CD4-positive, alpha-beta T cell (primary cell): Measurements from ENCODE around the gene ADNP2. TPM values are rescaled to one million over a fixed set of nuclear protein-coding genes. Genes with fewer than 3 reads are reported as not detected.

Source experiments
- ATAC-seq: fragments of 200-7000 bp; cut with Tn5 transposase; one replicate; pipeline ENCODE4 v1.10.0; 2022; ENCODE audit warnings: mild to moderate bottlenecking; ENCODE audit not compliant: poor library complexity
- CTCF ChIA-PET: fragments of 350-600 bp; sonication (Branson Sonifier 250); formaldehyde crosslinking; loops from one replicate; lab custom pipeline; 2021; ENCODE audit warnings: antibody characterized with exemption, inconsistent platforms; lab: Charles Lee
- POLR2A ChIA-PET: fragments of 350-600 bp; sonication (Branson Sonifier 250); formaldehyde crosslinking; loops from one replicate; lab custom pipeline; 2021; ENCODE audit warnings: antibody characterized with exemption, inconsistent platforms; lab: Charles Lee
- DNase-seq, 14 experiments: peaks; one replicate each; pipeline ENCODE4 v3.0.0-alpha.2; 2013 to 2020; ENCODE audit warnings: mixed read lengths in 2 of 14
- H3K27ac ChIP-seq, 2 donors: one replicate each; pipeline versions ENCODE4 v1.5.1 to v1.7.0; 2013; ENCODE audit warnings: low read length in 2 of 2, low read depth in 1 of 2, mild to moderate bottlenecking in 1 of 2
- H3K27me3 ChIP-seq, 2 experiments: 1 replicate in 1 of 2; 2 replicates in 1 of 2; pipeline versions ENCODE4 v1.6.1 to v1.7.0; 2013; ENCODE audit warnings: low read length in 2 of 2, control low read depth in 1 of 2, mild to moderate bottlenecking in 1 of 2, moderate library complexity in 1 of 2; ENCODE audit not compliant: insufficient read depth in 2 of 2, control insufficient read depth in 1 of 2
- H3K36me3 ChIP-seq: one replicate; pipeline ENCODE4 v1.6.1; 2013; ENCODE audit warnings: low read length, control low read depth; ENCODE audit not compliant: insufficient read depth
- H3K4me1 ChIP-seq: one replicate; pipeline ENCODE4 v1.6.1; 2013; ENCODE audit warnings: low read length, control low read depth; ENCODE audit not compliant: insufficient read depth
- H3K4me3 ChIP-seq: one replicate; pipeline ENCODE4 v1.5.1; 2013; ENCODE audit warnings: mild to moderate bottlenecking, low read length, moderate library complexity
- H3K9me3 ChIP-seq, 2 experiments: 1 replicate in 1 of 2; 2 replicates in 1 of 2; pipeline versions ENCODE4 v1.6.1 to v1.7.0; 2013; ENCODE audit warnings: low read length in 2 of 2, mild to moderate bottlenecking in 2 of 2, control low read depth in 1 of 2, moderate library complexity in 1 of 2; ENCODE audit not compliant: control insufficient read depth in 1 of 2, insufficient read depth in 1 of 2
- H3K27ac Mint-ChIP-seq: one replicate; pipeline ENCODE4 v1.8.0; 2020; ENCODE audit warnings: mixed read lengths
- H3K27me3 Mint-ChIP-seq: one replicate; pipeline ENCODE4 v1.8.0; 2021; ENCODE audit warnings: mixed read lengths
- H3K36me3 Mint-ChIP-seq: one replicate; pipeline ENCODE4 v1.8.0; 2021; ENCODE audit warnings: low read depth, mixed read lengths
- H3K4me1 Mint-ChIP-seq: one replicate; pipeline ENCODE4 v1.8.0; 2021; ENCODE audit warnings: low read depth, mixed read lengths
- H3K4me3 Mint-ChIP-seq: one replicate; pipeline ENCODE4 v1.8.0; 2020; ENCODE audit warnings: mild to moderate bottlenecking, mixed read lengths
- H3K9me3 Mint-ChIP-seq: one replicate; pipeline ENCODE4 v1.8.0; 2020; ENCODE audit warnings: mixed read lengths
- CTCF ChIP-seq: fragments of 200-600 bp; IDR thresholded peaks from one replicate; pipeline ENCODE4 v1.8.0; 2022; ENCODE audit warnings: antibody characterized with exemption, mild to moderate bottlenecking
- intact Hi-C, 2 experiments: fragments of 100-400 bp; cut with DNase I in 1 of 2; cut with micrococcal nuclease in 1 of 2; formaldehyde crosslinking; loops; one replicate each; pipeline versions ENCODE4 v1.15.1 to v1.9.0; 2023 to 2025; cut with DNase I, micrococcal nuclease
- total RNA-seq, 174 experiments: library from RNA in 2 of 174; stranded (reverse) in 2 of 174; gene quantifications; one replicate each; pipeline ENCODE4 v1.2.3 and lab custom pipeline; 2021 to 2026

The ADNP2 gene
- total RNA-seq, 2 experiments from 2014 or later: 61.0 to 61.5 TPM

- Mint-ChIP-seq H3K27ac (no peak overlapping the region), H3K27me3 (no peaks in the 10 kb centered on the region), H3K36me3 (peaks cover 52% of the 10 kb centered on the region), H3K9me3 (no peaks in the 10 kb centered on the region), H3K4me3 (no peak overlapping the region), H3K4me1 (no peaks in the 10 kb centered on the region)
- no peak for ATAC-seq
- H3K9me3 ChIP-seq: no peaks in the 10 kb centered on the region
- TF ChIP-seq CTCF: no peak
- CTCF ChIA-PET: interaction anchor here (0.7 kb wide), 1 partner anchor 280 kb away, joined by 3 read pairs; no protein-coding TSS in a partner anchor
- no peaks in the 10 kb centered on the region for H3K4me1 ChIP-seq
- no peak for DNase-seq
- H3K27me3 ChIP-seq: no peaks in the 10 kb centered on the region
- H3K4me3 ChIP-seq: no peak overlapping the region
- peaks cover 27% of the 10 kb centered on the region for H3K36me3 ChIP-seq
- intact Hi-C loops: no loop called here
- POLR2A ChIA-PET: no interaction called here
- no peak overlapping the region for H3K27ac ChIP-seq
Observed at GRCh38 chr18:80140455-80140985, 31.5 kb downstream of the ADNP2 start.

- ATAC-seq: no peak
Observed at GRCh38 chr18:80143881-80144280, 34.8 kb downstream of the ADNP2 start.

GRCh38 chr18:80145196-80145804 lies 36.2 kb downstream of the ADNP2 start:
- H3K4me1 Mint-ChIP-seq: peaks cover 21% of the 10 kb centered on the region
- peaks cover 15% of the 10 kb centered on the region for H3K4me1 ChIP-seq
- peaks cover 19% of the 10 kb centered on the region for H3K27me3 Mint-ChIP-seq
- ATAC-seq: no peak
- intact Hi-C loops: no loop called here
- no peaks in the 10 kb centered on the region for H3K9me3 ChIP-seq
- no peak for DNase-seq
- TF ChIP-seq CTCF: no peak
- H3K36me3 ChIP-seq: no peaks in the 10 kb centered on the region
- no peaks in the 10 kb centered on the region for H3K9me3 Mint-ChIP-seq
- ChIA-PET CTCF (interaction anchor here (1.6 kb wide), 1 partner anchor 12 kb away, joined by 5 read pairs; no protein-coding TSS in a partner anchor), POLR2A (interaction anchor here (1.2 kb wide), 1 partner anchor 37 kb away, joined by 3 read pairs; the partner anchor contains the start of gene ADNP2)
- no peak overlapping the region for H3K4me3 ChIP-seq
- no peaks in the 10 kb centered on the region for H3K27me3 ChIP-seq
- H3K27ac Mint-ChIP-seq: no peak overlapping the region
- H3K27ac ChIP-seq: no peak overlapping the region
- H3K36me3 Mint-ChIP-seq: peaks cover 9% of the 10 kb centered on the region
- H3K4me3 Mint-ChIP-seq: no peak overlapping the region

More at GRCh38 chr18:80143881-80144280, 34.8 kb downstream of the ADNP2 start:
- peaks cover 14% of the 10 kb centered on the region for H3K27me3 Mint-ChIP-seq
- CTCF ChIA-PET: no interaction called here
- no peak overlapping the region for H3K27ac Mint-ChIP-seq
- intact Hi-C loops: no loop called here
- no peaks in the 10 kb centered on the region for H3K36me3 ChIP-seq
- H3K9me3 Mint-ChIP-seq: no peaks in the 10 kb centered on the region
- no peak overlapping the region for H3K4me3 Mint-ChIP-seq
- H3K9me3 ChIP-seq: no peaks in the 10 kb centered on the region
- POLR2A ChIA-PET: interaction anchor here (0.6 kb wide), 1 partner anchor 11 kb away, joined by 4 read pairs; no protein-coding TSS in a partner anchor
- H3K4me1 Mint-ChIP-seq: peaks cover 21% of the 10 kb centered on the region
- no peak overlapping the region for H3K27ac ChIP-seq
- H3K4me3 ChIP-seq: no peak overlapping the region
- peaks cover 15% of the 10 kb centered on the region for H3K4me1 ChIP-seq
- H3K36me3 Mint-ChIP-seq: peaks cover 23% of the 10 kb centered on the region
- no peak for DNase-seq
- TF ChIP-seq CTCF: no peak
- H3K27me3 ChIP-seq: no peaks in the 10 kb centered on the region
